Dedifferentiated amniotic fluid mesenchymal stem cell (primary cell): ENCODE data around the gene PLS3.

ENCODE experiments used
- DNase-seq: peaks from one replicate; pipeline ENCODE4 v3.0.0-alpha.2; 2016; ENCODE audit errors: extremely low spot score

PLS3 gene

GRCh38 chrX:115565888-115566287 is 4.9 kb downstream of the PLS3 start:
- DNase-seq = no peak

- no peak for DNase-seq
Observed at GRCh38 chrX:115571712-115572111, 10.7 kb downstream of the PLS3 start.

- DNase-seq = no peak
Observed at GRCh38 chrX:115573185-115573584, 12.2 kb downstream of the PLS3 start.

GRCh38 chrX:115576676-115577075 is 15.7 kb downstream of the PLS3 start:
- DNase-seq = no peak

GRCh38 chrX:115579327-115579726 is 18.4 kb downstream of the PLS3 start:
- DNase-seq = no peak

GRCh38 chrX:115579786-115580294 is 18.9 kb downstream of the PLS3 start:
- no peak for DNase-seq

GRCh38 chrX:115581759-115582615 is 21.0 kb downstream of the PLS3 start:
- no peak for DNase-seq

- DNase-seq = no peak
Observed at GRCh38 chrX:115582616-115583495, 21.9 kb downstream of the PLS3 start.

- DNase-seq = peak; percentile 28
Observed at GRCh38 chrX:115583496-115584004, 22.6 kb downstream of the PLS3 start.

- no peak for DNase-seq
Observed at GRCh38 chrX:115584696-115585095, 23.7 kb downstream of the PLS3 start.

- DNase-seq = no peak
Observed at GRCh38 chrX:115588179-115588578, 27.2 kb downstream of the PLS3 start.

- no peak for DNase-seq
Observed at GRCh38 chrX:115589419-115589818, 28.4 kb downstream of the PLS3 start.

GRCh38 chrX:115591420-115591819 is 30.4 kb downstream of the PLS3 start:
- DNase-seq = no peak

GRCh38 chrX:115591856-115592842 is 31.2 kb downstream of the PLS3 start:
- DNase-seq = no peak

GRCh38 chrX:115592997-115593734 is 32.2 kb downstream of the PLS3 start:
- no peak for DNase-seq

- DNase-seq = no peak
Observed at GRCh38 chrX:115595049-115595448, 34.1 kb downstream of the PLS3 start.

GRCh38 chrX:115598556-115598955 is 37.6 kb downstream of the PLS3 start:
- DNase-seq = no peak

- DNase-seq = no peak
Observed at GRCh38 chrX:115602308-115602707, 41.3 kb downstream of the PLS3 start.

GRCh38 chrX:115602729-115603389 is 41.9 kb downstream of the PLS3 start:
- DNase-seq = no peak

- no peak for DNase-seq
Observed at GRCh38 chrX:115603534-115604074, 42.6 kb downstream of the PLS3 start.
